ENCODE data around the gene EOLA2. TPM values are rescaled to one million over a fixed set of nuclear protein-coding genes. Genes with fewer than 3 reads are reported as not detected.
A peak's percentile ranks its signal among the peaks of the same experiment; 100 is the strongest.

EOLA2 gene
- total and polyA plus RNA-seq, 9 of the 15 experiments (the other 6 are each of a cell fraction or from before 2014, with no cell fraction given): 27.7 to 61.5 (median 44.3) TPM

DNA sequence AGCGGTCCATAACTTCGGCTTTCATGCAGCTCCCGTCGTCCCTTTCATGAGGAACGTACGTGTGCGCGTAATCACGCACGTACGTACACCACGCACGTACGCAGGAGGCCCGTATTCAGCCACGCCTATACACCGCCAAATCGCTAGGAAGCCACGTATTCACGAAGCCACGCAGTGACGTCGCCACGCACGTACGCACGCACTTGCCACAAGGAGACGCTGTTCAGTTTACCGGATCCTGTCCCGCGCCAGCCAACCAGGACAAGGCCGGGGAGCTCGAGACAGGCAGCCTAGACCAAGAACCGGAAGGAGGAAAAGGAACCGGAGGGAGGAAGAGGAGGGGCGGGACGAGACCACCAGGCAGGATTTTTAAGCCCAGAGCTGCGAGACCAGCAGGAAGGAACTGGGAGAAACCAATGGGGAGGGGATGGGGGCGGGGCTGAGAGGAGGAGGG lies at the start of gene EOLA2 (continued):
- TF ChIP-seq TOE1 (IDR thresholded peaks at IDR 0.05; ENCODE audit: borderline replicate concordance): no peak
- TF ChIP-seq TOE1 (CRISPR knock-in tag; IDR thresholded peaks at IDR 0.05; ENCODE audit: borderline replicate concordance, low read depth): no peak
- no peak for TF ChIP-seq CAMTA2 (CRISPR knock-in tag; conservative IDR thresholded peaks at IDR 0.05)
- TF ChIP-seq ZNF184 (CRISPR knock-in tag; IDR thresholded peaks at IDR 0.05): no peak
- peak; percentile 99 for TF ChIP-seq NCOA6 (IDR thresholded peaks at IDR 0.05)
- peak; percentile 84 for TF ChIP-seq ATF1 (CRISPR knock-in tag; IDR thresholded peaks at IDR 0.05)
- TF ChIP-seq ATF1 (tag; IDR thresholded peaks at IDR 0.05): peak; percentile 98
- TF ChIP-seq TBL1XR1 (IDR thresholded peaks at IDR 0.05; ENCODE audit: low read length in 2 of 2): peak in 1 of 2 experiments; percentile 65; a peak in 2 of 4 replicates
- TF ChIP-seq, protein P1, sequence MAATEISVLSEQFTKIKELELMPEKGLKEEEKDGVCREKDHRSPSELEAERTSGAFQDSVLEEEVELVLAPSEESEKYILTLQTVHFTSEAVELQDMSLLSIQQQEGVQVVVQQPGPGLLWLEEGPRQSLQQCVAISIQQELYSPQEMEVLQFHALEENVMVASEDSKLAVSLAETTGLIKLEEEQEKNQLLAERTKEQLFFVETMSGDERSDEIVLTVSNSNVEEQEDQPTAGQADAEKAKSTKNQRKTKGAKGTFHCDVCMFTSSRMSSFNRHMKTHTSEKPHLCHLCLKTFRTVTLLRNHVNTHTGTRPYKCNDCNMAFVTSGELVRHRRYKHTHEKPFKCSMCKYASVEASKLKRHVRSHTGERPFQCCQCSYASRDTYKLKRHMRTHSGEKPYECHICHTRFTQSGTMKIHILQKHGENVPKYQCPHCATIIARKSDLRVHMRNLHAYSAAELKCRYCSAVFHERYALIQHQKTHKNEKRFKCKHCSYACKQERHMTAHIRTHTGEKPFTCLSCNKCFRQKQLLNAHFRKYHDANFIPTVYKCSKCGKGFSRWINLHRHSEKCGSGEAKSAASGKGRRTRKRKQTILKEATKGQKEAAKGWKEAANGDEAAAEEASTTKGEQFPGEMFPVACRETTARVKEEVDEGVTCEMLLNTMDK (IDR thresholded peaks at IDR 0.05; ENCODE audit: borderline replicate concordance, insufficient read depth, low read depth, low read length, poor library complexity, severe bottlenecking): peak; percentile 73
- no peak for TF ChIP-seq DDX20 (tag; IDR thresholded peaks at IDR 0.05; ENCODE audit: low read depth)
- TF ChIP-seq CBFA2T2 (conservative IDR thresholded peaks at IDR 0.05): no peak
- TF ChIP-seq, protein P2, sequence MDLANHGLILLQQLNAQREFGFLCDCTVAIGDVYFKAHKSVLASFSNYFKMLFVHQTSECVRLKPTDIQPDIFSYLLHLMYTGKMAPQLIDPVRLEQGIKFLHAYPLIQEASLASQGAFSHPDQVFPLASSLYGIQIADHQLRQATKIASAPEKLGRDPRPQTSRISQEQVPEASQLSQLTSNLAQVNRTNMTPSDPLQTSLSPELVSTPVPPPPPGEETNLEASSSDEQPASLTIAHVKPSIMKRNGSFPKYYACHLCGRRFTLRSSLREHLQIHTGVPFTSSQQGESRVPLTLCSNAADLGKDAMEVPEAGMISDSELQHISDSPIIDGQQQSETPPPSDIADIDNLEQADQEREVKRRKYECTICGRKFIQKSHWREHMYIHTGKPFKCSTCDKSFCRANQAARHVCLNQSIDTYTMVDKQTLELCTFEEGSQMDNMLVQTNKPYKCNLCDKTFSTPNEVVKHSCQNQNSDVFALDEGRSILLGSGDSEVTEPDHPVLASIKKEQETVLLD (IDR thresholded peaks at IDR 0.05): peak; percentile 100
- peak; percentile 81 for TF ChIP-seq ZNF24 (IDR thresholded peaks at IDR 0.05)
- TF ChIP-seq FOXJ3 (CRISPR knock-in tag; IDR thresholded peaks at IDR 0.05): no peak
- TF ChIP-seq, protein P3, sequence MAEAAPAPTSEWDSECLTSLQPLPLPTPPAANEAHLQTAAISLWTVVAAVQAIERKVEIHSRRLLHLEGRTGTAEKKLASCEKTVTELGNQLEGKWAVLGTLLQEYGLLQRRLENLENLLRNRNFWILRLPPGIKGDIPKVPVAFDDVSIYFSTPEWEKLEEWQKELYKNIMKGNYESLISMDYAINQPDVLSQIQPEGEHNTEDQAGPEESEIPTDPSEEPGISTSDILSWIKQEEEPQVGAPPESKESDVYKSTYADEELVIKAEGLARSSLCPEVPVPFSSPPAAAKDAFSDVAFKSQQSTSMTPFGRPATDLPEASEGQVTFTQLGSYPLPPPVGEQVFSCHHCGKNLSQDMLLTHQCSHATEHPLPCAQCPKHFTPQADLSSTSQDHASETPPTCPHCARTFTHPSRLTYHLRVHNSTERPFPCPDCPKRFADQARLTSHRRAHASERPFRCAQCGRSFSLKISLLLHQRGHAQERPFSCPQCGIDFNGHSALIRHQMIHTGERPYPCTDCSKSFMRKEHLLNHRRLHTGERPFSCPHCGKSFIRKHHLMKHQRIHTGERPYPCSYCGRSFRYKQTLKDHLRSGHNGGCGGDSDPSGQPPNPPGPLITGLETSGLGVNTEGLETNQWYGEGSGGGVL (CRISPR knock-in tag; IDR thresholded peaks at IDR 0.05): no peak
- TF ChIP-seq, protein P4, sequence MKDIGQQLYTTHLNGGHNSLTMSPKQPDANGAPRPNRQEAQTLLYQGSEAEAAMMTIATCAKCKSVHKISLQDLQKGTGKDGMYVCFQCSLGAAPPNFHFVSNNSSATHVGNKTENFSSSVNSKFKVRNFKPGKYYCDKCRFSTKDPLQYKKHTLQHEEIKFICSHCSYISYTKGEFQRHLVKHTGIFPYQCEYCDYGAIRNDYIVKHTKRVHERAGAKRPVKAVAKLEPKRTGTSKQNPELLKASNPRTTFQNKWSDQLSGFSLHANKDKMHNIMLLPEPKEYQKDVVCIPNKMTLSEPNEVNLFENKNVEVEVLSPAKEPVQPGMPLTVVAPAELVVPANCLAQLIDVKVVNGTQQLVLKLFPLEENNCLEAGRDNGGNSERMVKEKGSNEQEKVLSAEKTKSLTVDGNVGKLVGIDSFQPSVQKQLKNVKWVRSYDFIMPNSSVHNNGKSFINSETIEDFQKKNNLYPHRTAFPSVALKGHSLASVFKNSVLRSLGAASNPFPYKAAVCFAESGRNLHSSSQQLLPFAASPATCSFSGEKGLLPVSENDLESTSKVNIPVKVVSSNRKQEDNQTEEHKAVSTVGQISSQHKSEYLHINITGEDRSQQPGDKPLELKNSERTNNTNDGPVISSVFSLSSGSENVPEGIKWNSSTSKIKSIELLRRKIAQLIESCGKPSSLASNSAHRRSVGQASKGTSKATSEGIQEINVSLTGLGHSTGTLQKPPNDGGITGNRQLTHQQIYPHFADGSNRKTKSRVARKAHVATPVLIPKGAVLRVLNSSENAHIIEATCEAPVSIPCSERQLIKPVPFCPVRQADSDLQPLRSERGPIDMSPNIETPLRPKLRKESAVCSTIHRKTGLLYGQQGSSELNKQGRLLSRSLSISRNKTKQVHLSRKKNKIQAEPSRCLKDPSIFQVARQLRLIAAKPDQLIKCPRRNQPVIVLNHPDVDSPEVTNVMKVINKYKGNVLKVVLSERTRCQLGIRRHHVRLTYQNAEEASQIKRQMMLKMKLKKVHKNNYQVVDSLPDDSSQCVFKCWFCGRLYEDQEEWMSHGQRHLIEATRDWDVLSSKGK (CRISPR knock-in tag; IDR thresholded peaks at IDR 0.05): no peak
- TF ChIP-seq FOXJ2 (tag; IDR thresholded peaks at IDR 0.05): no peak

Measured in K562 (cell line).